Renal cortex interstitium (tissue), 15 donors: ENCODE data around the gene CCDC159. TPM values are rescaled to one million over a fixed set of nuclear protein-coding genes. Genes with fewer than 3 reads are reported as not detected.
"Not testable (repeated sequence)": the region's sequence is repeated elsewhere in the genome, so short reads cannot be mapped to it uniquely, and the experiment has no call there.

Experiments used
- DNase-seq, 11 donors: peaks; one replicate each; pipeline ENCODE4 v3.0.0-alpha.2; 2013; ENCODE audit warnings: low read depth in 9 of 11, low spot score in 4 of 11; ENCODE audit errors: extremely low read depth in 1 of 11
- long read RNA-seq, 16 experiments: transcript quantifications; one replicate each; lab custom pipeline, GENCODE V29; 2026
- polyA plus RNA-seq, 3 donors: library from polyadenylated mRNA; unstranded; fragments of 120-200 nt; gene quantifications; one replicate each; pipeline ENCODE4 v1.2.1, GENCODE V29; 2013; ENCODE audit not compliant: insufficient read length in 3 of 3

Gene CCDC159
- polyA plus RNA-seq, result 10 to 100 TPM; 22.4 to 43.2 (median 28.6) TPM
- long read RNA-seq, donor 1, partial matches to known transcripts, result 0 of 2 reads
- long read RNA-seq, donor 1, other reads (novel, unspliced or antisense), result 0 of 2 reads
- long read RNA-seq, donor 2, result 0 reads
- long read RNA-seq, donor 3, partial matches to known transcripts, result 0 of 2 reads
- long read RNA-seq, donor 3, other reads (novel, unspliced or antisense), result 0 of 2 reads
- long read RNA-seq, donor 4, partial matches to known transcripts, result 95 of 252 reads
- long read RNA-seq, donor 4, other reads (novel, unspliced or antisense), result 155 of 252 reads
- long read RNA-seq, donor 5, result 0 reads
- long read RNA-seq, donor 6, partial matches to known transcripts, result 0 of 4 reads
- long read RNA-seq, donor 6, other reads (novel, unspliced or antisense), result 0 of 4 reads
- long read RNA-seq, donor 7, partial matches to known transcripts, result 0 of 1 reads
- long read RNA-seq, donor 7, other reads (novel, unspliced or antisense), result 0 of 1 reads
- long read RNA-seq, donor 8, result 0 reads
- long read RNA-seq, donor 9, partial matches to known transcripts, result 0 of 2 reads
- long read RNA-seq, donor 9, other reads (novel, unspliced or antisense), result 0 of 2 reads
- long read RNA-seq, donor 10, partial matches to known transcripts, result 0 of 2 reads
- long read RNA-seq, donor 10, other reads (novel, unspliced or antisense), result 0 of 2 reads
- long read RNA-seq, donor 11, partial matches to known transcripts, result 0 of 2 reads
- long read RNA-seq, donor 11, other reads (novel, unspliced or antisense), result 0 of 2 reads
- long read RNA-seq, donor 12, partial matches to known transcripts, result 0 of 1 reads
- long read RNA-seq, donor 12, other reads (novel, unspliced or antisense), result 0 of 1 reads
- long read RNA-seq, donor 13, result 0 reads
- long read RNA-seq, donor 14, partial matches to known transcripts, result 0 of 1 reads
- long read RNA-seq, donor 14, other reads (novel, unspliced or antisense), result 0 of 1 reads
- long read RNA-seq, donor 15, result 0 reads
- long read RNA-seq, donor 16, partial matches to known transcripts, result 0 of 5 reads
- long read RNA-seq, donor 16, other reads (novel, unspliced or antisense), result 0 of 5 reads

- peak; percentile 95 to 99 (median 98) for DNase-seq
These were observed at the start of gene CCDC159, which contains the start of gene TMEM205 for GRCh38 chr19:11346104-11346940. CCDC159 (plus strand) TSS chr19:11346519; CDS start chr19:11346607, 88 bp downstream. TMEM205 (minus strand) TSS chr19:11346268; CDS start chr19:11345619, 649 bp downstream.

GRCh38 chr19:11299946-11300810 is 46.1 kb upstream of the CCDC159 start:
- DNase-seq, result no peak

GRCh38 chr19:11300811-11301120 is 45.6 kb upstream of the CCDC159 start:
- no peak for DNase-seq

GRCh38 chr19:11304936-11305335 is 41.4 kb upstream of the CCDC159 start:
- DNase-seq, result no peak

GRCh38 chr19:11306337-11306736 is 40.0 kb upstream of the CCDC159 start:
- no peak for DNase-seq

- not testable (repeated sequence) for DNase-seq
These were observed 25.9 kb upstream of the CCDC159 start for GRCh38 chr19:11320278-11320995.

GRCh38 chr19:11321191-11322126 is 24.9 kb upstream of the CCDC159 start:
- DNase-seq, result no peak

- no peak for DNase-seq
These were observed 23.9 kb upstream of the CCDC159 start for GRCh38 chr19:11322269-11323024.

GRCh38 chr19:11323601-11324078 is 22.7 kb upstream of the CCDC159 start:
- DNase-seq, result no peak

GRCh38 chr19:11324079-11324661 is 22.1 kb upstream of the CCDC159 start:
- peak in 9 of 11 donors; percentile 53 to 83 (median 68) for DNase-seq

- no peak for DNase-seq
These were observed 21.4 kb upstream of the CCDC159 start for GRCh38 chr19:11324748-11325389.

GRCh38 chr19:11325544-11325943 is 20.8 kb upstream of the CCDC159 start:
- no peak for DNase-seq

- no peak for DNase-seq
These were observed 16.2 kb upstream of the CCDC159 start for GRCh38 chr19:11330127-11330526.

- no peak for DNase-seq
These were observed 14.8 kb upstream of the CCDC159 start for GRCh38 chr19:11331502-11331901.
